Heart right ventricle (tissue), 16 donors: ENCODE results near the gene NCAPG2. TPM values are rescaled to one million over a fixed set of nuclear protein-coding genes. Genes with fewer than 3 reads are reported as not detected.

ENCODE experiments used
- ATAC-seq, 8 donors: fragments of 200-7000 bp; cut with Tn5 transposase; one replicate each; pipeline ENCODE4 v1.9.1; 2020; ENCODE audit warnings: mild to moderate bottlenecking in 8 of 8, moderate library complexity in 8 of 8, moderate number of reproducible peaks in 1 of 8
- DNase-seq, 2 donors: peaks; one replicate each; pipeline ENCODE4 v3.0.0-alpha.2; 2020
- H3K27ac ChIP-seq, 10 donors: fragments of 200-600 bp; sonication (generic) in 2 of 10; one replicate each; pipeline versions ENCODE4 v1.5.0 to v1.8.0; 2020 to 2022; ENCODE audit warnings: mild to moderate bottlenecking in 3 of 10
- H3K27me3 ChIP-seq, 7 donors: fragments of 200-600 bp; one replicate each; pipeline ENCODE4 v1.8.0; 2021 to 2022; ENCODE audit warnings: mild to moderate bottlenecking in 2 of 7
- H3K36me3 ChIP-seq, 9 donors: fragments of 200-600 bp; sonication (generic) in 1 of 9; one replicate each; pipeline versions ENCODE4 v1.5.0 to v1.8.0; 2020 to 2022; ENCODE audit warnings: mild to moderate bottlenecking in 2 of 9
- H3K4me1 ChIP-seq, 9 donors: fragments of 200-600 bp; sonication (generic) in 1 of 9; one replicate each; pipeline versions ENCODE4 v1.5.0 to v1.8.0; 2020 to 2022; ENCODE audit warnings: mild to moderate bottlenecking in 4 of 9
- H3K4me3 ChIP-seq, 10 donors: fragments of 200-600 bp; sonication (generic) in 2 of 10; one replicate each; pipeline versions ENCODE4 v1.5.0 to v1.8.0; 2020 to 2022; ENCODE audit warnings: mild to moderate bottlenecking in 7 of 10, moderate library complexity in 2 of 10
- H3K9me3 ChIP-seq, 11 donors: fragments of 200-600 bp in 10 of 11; sonication (generic) in 2 of 11; one replicate each; pipeline versions ENCODE4 v1.5.0 to v1.8.0; 2013 to 2022; ENCODE audit warnings: mild to moderate bottlenecking in 2 of 11, control low read depth in 1 of 11, moderate library complexity in 1 of 11
- CTCF ChIP-seq, 9 donors: fragments of 200-600 bp; sonication (generic) in 2 of 9; IDR thresholded peaks; one replicate each; pipeline versions ENCODE4 v1.5.0 to v1.8.0; 2021 to 2022; ENCODE audit warnings: antibody characterized with exemption in 9 of 9, mild to moderate bottlenecking in 5 of 9, moderate library complexity in 1 of 9
- WGBS, 2 donors: extraction: QIAGEN DNeasy Blood & Tissue Kit; methylation state at CpG; one replicate each; pipeline ENCODE4 v1.1.7; 2013; ENCODE audit warnings: inconsistent platforms in 1 of 2; 5-methylcytosine and 5-hydroxymethylcytosine counted together
- intact Hi-C, 10 donors: fragments of 100-400 bp; cut with DNase I; formaldehyde crosslinking; loops; one replicate each; pipeline versions ENCODE4 v1.11.1 to v1.14.2; 2022
- polyA plus RNA-seq, 2 donors: library from polyadenylated mRNA; stranded (reverse); fragments of 200-250 nt; gene quantifications; one replicate each; pipeline ENCODE4 v1.2.3, GENCODE V29; 2013
- total RNA-seq, 10 donors: library from RNA; stranded (reverse); fragmentation: NEBNext Ultra II Directional in 3 of 10; extraction: Animal tissue kit (Norgen Biotek cat#: 25700) in 3 of 10; gene quantifications; one replicate each; pipeline versions ENCODE4 v1.2.1 to v1.2.4, GENCODE V29; 2021 to 2023
- donor health status: Arrhythmogenic right ventricular cardiomyopathy.
- donor health status: ischemic (EF 13 %, LVEDD 7.1; RV severe dilation, severe dysfunction).
- donor health status: healthy with polysubstance abuse.
- donor health status: DM: no; HTN: yes; CAD: no.
- donor health status: DM: no; HTN: no; CAD: no.
- donor health status: ischemic (EF 25% LVEDD 6.9; RV normal size, moderate dysfunction).
- donor health status: ischemic (EF 25% LVEDD 5.7; RV mildly dilated, moderate dysfunction).
- donor health status: healthy.
- donor health status: DM: yes; HTN: yes; CAD: no.
- donor health status: Ischemic cardiomyopathy.
- donor health status: ischemic (EF 35%, LVEDD 5.7; RV mildly dilated, moderate dysfunction).
- donor health status: nonischemic (EF 11% LVEDD 7.7; RV severe dilation, severe dysfunction).
- donor health status: DM: yes; HTN: yes; CAD: no.
- donor health status: PGD.
- donor health status: ischemic (EF 29% LVEDD 5.4; RV normal size, mild dysfunction).
- donor health status: nonischemic (EF 23%, LVEDD 6.1; RV moderate dilation, normal function).

The NCAPG2 gene
- total and polyA plus RNA-seq, 12 donors: 1.3 to 8.0 (median 4.6) TPM

- Histone ChIP-seq H3K4me1 (peaks cover 0 to 8% (median 0%) of the 10 kb centered on the region in 9 donors), H3K9me3 (no peaks in the 10 kb centered on the region), H3K4me3 (no peak overlapping the region), H3K36me3 (no peaks in the 10 kb centered on the region), H3K27ac (no peak overlapping the region), H3K27me3 (no peaks in the 10 kb centered on the region)
- 60 to 76% methylated on average over 1 of the region's 1 CpG for WGBS, 2 donors
- ATAC-seq (no peak), DNase-seq (no peak)
- no peak for TF ChIP-seq CTCF (IDR thresholded peaks at IDR 0.05)
- intact Hi-C loops: no loop called here
These were observed 12.2 kb upstream of the NCAPG2 start for GRCh38 chr7:158716802-158717201.

- peak overlapping the region in 2 of 10 donors; percentile 12 to 22 for H3K27ac ChIP-seq
- TF ChIP-seq CTCF (IDR thresholded peaks at IDR 0.05): no peak
- no peaks in the 10 kb centered on the region for H3K27me3 ChIP-seq
- peaks cover 0 to 22% (median 4%) of the 10 kb centered on the region in 9 donors for H3K4me1 ChIP-seq
- H3K36me3 ChIP-seq: no peaks in the 10 kb centered on the region
- ATAC-seq: peak in 3 of 8 donors; percentile 49 to 55 (median 55)
- WGBS, 2 donors: 62 to 63% methylated on average over 7 of the region's 7 CpGs
- peaks cover 0 to 16% (median 6%) of the 10 kb centered on the region in 11 donors for H3K9me3 ChIP-seq
- intact Hi-C loops: no loop called here
- DNase-seq: no peak
- H3K4me3 ChIP-seq: no peak overlapping the region
These were observed 6.1 kb upstream of the NCAPG2 start for GRCh38 chr7:158710651-158711102.

DNA sequence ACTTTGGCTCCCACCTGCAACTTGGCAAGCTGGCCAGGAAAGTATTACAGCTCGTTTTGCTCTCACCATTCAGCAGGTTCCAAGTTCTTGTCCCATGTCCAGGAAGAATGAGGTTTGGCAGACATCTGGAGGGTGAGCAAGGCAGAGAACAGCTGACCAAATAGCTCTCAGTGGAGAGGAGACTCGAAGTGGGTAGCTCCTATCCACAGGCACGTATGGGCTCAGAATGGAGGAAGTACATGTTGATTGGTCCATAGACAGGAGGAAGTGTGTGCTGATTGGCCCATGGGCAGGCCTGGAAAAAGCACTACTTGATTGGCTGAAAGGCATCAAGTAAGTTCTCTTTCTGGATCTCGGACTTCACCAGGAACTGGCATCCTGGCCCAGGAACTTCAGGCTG lies 3.0 kb upstream of the NCAPG2 start:
- H3K4me1 ChIP-seq: peaks cover 3 to 37% (median 8%) of the 10 kb centered on the region in 9 donors
- intact Hi-C loops: loop anchor here in 2 of 10 donors (5.0 to 10.0 kb wide), 2 partner anchors 120 to 267 kb away; partner anchors contain the start of gene ESYT2 (in 1 of the 2)
- DNase-seq: no peak

More for the DNA sequence above, 3.0 kb upstream of the NCAPG2 start:
- WGBS, 2 donors: 66 to 70% methylated on average over 4 of the region's 4 CpGs
- H3K27me3 ChIP-seq: no peaks in the 10 kb centered on the region
- no peak for TF ChIP-seq CTCF (IDR thresholded peaks at IDR 0.05)
- ATAC-seq: no peak
- peaks cover 0 to 16% (median 6%) of the 10 kb centered on the region in 11 donors for H3K9me3 ChIP-seq
- H3K27ac ChIP-seq: no peak overlapping the region
- H3K4me3 ChIP-seq: no peak overlapping the region
- no peaks in the 10 kb centered on the region for H3K36me3 ChIP-seq
